GM19438 (cell line): ENCODE measurements around the gene SLC9A9.
"Not testable (repeated sequence)": the region's sequence is repeated elsewhere in the genome, so short reads cannot be mapped to it uniquely, and the experiment has no call there.

Source experiments
- ATAC-seq: cut with Tn5 transposase; IDR thresholded peaks from one replicate; pipeline ENCODE4 v1.9.1; 2021; ENCODE audit warnings: low read depth; ENCODE audit not compliant: unreplicated experiment

Gene SLC9A9

DNA sequence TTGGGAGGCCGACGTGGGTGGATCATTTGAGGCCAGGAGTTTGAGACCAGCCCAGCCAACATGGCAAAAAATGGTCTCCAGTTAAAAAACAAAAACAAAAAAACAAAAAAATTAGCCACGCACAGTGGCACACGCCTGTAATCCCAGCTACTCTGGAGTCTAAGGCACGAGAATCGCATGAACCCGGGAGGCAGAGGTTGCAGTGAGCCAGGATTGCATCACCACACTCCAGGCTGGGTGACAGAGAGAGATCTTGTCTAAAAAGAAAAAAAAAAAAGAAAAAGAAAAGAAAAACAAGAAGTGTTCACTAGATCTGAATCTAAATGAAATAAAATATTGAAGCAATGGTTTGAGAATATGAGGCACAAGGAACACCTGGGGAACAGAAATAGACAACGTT is 36.7 kb downstream of the SLC9A9 start:
- no peak for ATAC-seq

GRCh38 chr3:143810953-143811265 is 37.4 kb downstream of the SLC9A9 start:
- ATAC-seq = no peak

GRCh38 chr3:143810166-143810952 is 37.9 kb downstream of the SLC9A9 start:
- no peak for ATAC-seq

DNA sequence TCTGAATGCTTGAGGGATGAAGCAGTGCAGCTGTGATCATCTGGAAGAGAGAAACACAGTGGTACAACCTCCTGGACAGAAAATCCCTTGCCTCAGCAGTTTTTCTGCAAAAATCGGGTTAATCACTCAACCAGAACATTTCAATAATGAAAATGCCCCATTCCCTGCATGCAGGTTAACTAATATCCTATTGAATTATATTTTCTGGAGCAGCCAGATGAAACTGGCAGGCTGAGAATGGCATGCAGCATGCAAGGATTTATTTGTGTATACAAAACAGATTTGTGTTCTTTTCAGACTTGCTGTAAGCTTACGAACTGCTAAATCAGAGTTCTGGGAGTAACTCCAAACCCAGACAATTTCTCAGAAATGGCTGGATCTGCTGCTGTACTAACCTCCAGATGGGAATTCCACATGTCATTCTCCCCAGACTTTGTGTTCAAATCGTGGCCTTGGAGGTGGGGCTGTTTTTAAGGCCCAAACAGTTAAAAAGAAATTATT is 39.1 kb downstream of the SLC9A9 start:
- no peak for ATAC-seq

- ATAC-seq = no peak
These were observed 40.2 kb downstream of the SLC9A9 start for GRCh38 chr3:143808030-143808429.

DNA sequence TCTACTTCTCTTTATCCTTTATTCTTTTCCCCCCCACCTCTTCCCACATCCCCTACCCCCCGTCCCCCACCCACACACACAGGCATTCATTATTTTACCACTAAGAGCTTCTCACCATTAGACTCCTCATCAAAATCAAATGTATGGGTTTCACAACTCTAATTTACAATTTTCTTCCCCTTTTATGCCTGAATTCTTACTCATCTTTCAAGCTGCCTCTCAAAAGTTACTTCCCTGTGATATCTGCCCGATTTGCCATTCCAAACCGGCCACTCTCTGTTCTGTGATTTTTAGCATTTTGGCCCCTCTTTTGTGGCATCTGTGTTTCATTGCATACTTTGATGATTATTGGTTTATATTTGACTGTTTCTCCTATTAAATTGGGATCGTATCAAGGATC is 42.2 kb downstream of the SLC9A9 start:
- no peak for ATAC-seq

- not testable (repeated sequence) for ATAC-seq
These were observed 42.8 kb downstream of the SLC9A9 start for GRCh38 chr3:143805476-143805875.

DNA sequence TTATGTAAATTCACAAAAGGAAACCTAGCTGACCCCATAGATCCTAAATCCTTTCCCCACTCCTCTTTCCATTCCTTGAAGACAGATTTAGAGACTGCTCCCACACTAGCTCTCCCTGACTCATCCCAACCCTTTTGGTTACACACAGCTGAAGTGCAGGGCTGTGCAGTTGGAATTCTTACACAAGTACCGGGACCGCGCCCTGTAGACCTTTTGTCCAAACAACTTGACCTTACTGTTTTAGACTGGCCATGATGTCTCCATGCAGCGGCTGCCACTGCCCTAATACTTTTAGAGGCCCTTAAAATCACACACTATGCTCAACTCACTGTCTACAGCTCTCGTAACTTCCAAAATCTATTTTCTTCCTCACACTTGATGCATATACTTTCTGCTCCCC is 47.2 kb downstream of the SLC9A9 start:
- not testable (repeated sequence) for ATAC-seq

DNA sequence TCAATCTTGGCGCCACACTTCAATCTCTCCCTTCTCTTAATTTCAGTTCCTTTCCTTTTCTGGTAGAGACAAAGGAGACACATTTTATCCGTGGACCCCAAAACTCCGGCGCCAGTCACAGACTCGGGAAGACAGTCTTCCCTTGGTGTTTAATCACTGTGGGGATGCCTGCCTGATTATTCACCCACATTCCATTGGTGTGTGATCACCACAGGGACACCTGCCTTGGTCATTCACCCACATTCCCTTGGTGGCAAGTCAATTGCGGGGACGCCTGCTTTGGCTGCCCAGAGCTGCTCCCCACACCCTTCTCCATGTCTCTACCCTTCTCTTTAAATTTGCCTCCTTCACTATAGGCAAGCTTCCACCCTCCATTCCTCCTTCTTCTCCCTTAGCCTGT is 50.1 kb downstream of the SLC9A9 start:
- not testable (repeated sequence) for ATAC-seq

- ATAC-seq = no peak
These were observed 52.4 kb downstream of the SLC9A9 start for GRCh38 chr3:143795874-143796273.

DNA sequence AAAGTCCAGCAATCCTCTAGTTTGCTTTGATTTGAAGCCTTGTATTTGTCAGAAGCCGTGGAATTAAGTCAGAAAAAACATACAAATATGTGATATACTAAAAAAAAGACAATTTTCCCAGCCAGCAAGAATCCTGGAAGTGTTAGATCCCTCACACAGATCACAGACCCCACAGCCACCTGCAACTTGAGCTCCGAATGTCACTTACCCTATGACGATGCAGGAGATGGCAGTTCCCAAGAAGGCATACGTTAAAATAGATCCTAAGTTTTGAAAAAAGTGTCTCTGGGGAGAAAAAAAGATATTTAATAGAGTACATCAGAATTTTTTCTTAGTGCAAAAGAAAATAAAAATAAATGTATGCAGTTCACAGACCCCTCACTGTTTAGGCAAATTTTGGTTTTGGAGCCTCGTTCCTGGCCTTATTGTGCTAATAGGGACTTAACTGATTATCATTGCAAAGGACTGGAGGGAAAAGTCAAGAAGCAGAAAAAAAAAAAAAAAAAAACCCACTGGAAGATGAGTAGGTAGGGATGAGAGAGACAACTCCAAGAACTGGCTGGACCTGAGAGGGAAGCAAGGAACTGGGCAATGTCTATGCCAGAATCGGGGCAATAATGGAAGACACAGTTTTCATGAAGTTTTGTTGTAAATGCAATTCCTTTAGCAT is 53.3 kb downstream of the SLC9A9 start:
- no peak for ATAC-seq

- ATAC-seq = no peak
These were observed 54.3 kb downstream of the SLC9A9 start for GRCh38 chr3:143793971-143794370.

GRCh38 chr3:143791386-143791785 is 56.9 kb downstream of the SLC9A9 start:
- no peak for ATAC-seq

DNA sequence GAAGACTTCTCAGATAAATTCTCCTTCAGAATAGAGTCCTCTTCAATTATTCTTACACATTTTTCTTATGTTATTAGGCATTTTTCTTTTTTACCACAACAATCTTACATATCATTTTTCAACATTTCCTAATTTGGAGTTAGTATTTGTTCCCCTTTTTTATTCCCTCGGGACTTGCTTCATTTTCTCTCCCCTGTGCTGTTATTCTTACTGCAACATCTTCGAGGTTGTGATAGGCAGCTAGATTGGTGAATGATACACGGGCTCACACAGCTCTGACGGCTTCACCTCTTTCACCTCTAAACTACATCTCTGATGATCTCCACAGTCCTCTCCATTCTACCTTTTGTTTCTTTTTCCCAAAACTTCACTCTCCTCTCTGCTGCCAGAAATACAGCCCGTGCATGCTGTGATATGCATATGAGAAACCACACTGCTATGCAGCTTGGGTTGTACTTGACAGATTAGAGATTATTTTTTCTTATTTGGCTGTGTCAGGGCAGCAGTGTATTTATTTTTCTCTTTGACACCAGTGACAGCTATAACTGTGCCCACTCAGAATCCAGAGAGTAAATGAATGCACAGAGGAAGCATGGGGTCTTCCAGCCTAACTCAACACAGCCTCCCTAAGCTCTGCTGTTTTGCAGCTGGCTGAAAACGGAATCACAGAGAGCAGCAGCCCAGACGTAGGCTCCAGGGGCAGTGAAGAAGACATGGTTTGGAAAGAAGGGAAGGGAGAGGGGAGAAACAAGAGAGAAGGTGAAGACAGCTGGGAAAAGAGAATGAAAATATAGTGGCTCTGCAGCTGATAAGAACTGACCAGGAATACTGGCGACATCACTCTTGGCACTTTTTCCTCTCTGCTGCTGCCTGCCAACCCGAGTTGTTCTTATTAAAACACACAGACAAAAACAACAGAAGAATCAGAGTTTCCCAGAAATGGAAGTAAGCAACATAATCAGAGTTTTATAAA is 61.8 kb downstream of the SLC9A9 start:
- ATAC-seq = no peak

GRCh38 chr3:143784446-143784845 is 63.8 kb downstream of the SLC9A9 start:
- ATAC-seq = no peak

DNA sequence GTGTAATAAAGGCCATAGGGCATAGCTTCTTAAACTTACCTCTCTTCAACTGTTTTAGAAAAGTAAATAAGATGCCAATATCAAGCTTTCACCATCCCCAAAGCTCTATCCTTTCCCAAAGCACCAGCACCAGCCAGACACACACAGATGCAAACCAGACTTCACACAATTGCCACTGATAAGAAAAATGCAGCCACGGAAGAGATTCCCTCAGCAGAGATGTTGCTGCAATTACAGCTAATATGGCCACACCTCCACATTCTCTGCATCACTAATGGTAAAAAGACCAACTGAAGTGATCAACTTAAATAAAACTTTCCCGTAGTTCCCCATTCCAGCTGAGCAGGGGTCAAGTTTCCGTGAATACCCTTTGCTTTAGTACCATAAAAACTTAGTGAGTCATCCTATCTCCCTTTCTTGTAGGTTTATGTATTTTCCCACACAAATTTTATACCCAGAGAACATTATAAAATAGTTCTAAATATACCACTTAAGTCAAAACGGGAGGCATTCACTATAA is 64.4 kb downstream of the SLC9A9 start:
- no peak for ATAC-seq

DNA sequence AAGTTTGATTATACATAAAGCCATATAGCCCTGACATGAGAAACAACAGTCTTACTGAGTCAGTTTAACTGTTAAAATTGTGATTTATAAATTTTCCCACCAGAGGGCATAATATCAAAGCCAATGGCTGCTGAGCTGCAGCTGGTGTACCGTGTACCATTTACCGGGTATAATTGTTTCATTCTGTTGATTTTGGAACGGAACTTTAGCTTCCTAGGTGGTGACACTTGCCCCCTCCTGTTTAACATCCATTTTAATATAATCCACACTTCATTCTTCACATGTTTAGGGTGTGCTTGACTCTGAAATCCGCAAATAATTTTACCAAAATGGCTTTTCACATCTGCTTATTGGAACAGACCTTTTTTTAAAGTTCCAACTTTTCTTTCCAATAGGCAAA is 72.8 kb downstream of the SLC9A9 start:
- peak; percentile 98 for ATAC-seq

DNA sequence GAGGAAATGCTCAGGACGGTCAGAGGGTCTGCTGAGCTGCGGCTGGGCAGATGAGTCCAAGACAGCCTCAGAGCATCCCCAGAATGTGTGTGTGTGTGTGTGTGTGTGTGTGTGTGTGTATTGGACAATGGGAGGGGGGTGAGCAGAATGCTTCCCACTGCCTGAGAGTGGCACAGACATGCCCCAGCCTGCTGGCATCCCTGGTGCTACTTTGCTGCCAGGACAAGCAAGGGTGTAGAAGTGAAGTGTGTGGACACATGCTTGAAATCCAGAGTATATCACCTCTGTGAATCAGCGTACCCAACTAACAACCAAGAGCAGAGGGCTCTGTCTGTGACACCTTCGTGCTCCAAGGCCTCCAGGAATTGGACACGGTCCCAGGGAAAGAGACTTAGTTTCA is 76.3 kb downstream of the SLC9A9 start:
- ATAC-seq = no peak

GRCh38 chr3:143771258-143771657 is 77.0 kb downstream of the SLC9A9 start:
- ATAC-seq = no peak

GRCh38 chr3:143770391-143770790 is 77.9 kb downstream of the SLC9A9 start:
- ATAC-seq = no peak

DNA sequence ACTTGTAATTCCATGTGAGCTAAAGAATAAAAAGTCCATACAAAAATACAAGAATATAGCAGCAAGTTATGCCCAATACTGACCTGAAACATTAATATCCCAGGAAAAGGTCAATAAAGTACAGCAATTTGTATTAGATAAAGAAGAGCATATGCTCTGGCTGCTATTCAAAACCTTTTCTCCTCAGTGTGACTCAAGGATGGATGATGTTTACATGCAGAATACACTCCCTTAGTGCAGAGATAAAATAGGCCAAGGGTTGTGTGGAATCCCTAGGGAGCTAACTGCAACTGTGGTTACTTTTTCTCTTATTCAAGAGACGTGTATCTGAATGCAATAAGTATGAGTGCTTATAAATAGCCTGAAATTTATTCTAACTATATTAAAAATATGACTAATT is 78.7 kb downstream of the SLC9A9 start:
- ATAC-seq = no peak
